Esophagus squamous epithelium (tissue), 5 donors: ENCODE data around the gene STK38L. TPM values are rescaled to one million over a fixed set of nuclear protein-coding genes. Genes with fewer than 3 reads are reported as not detected.

Experiments
- DNase-seq: peaks from one replicate; lab custom pipeline; 2025; lab: John Stamatoyannopoulos, UW
- H3K27ac ChIP-seq, 4 donors: fragments of 200-600 bp; sonication (generic); one replicate each; pipeline ENCODE4 v1.5.1; 2016 to 2019; ENCODE audit warnings: mild to moderate bottlenecking in 1 of 4
- H3K27me3 ChIP-seq, 4 donors: fragments of 200-600 bp; sonication (generic); 1 replicate in 3 of 4; 2 replicates in 1 of 4; pipeline versions ENCODE4 v1.5.1 to v1.6.0; 2017 to 2021; ENCODE audit warnings: antibody characterized with exemption in 1 of 4
- H3K36me3 ChIP-seq, 3 donors: fragments of 200-600 bp; sonication (generic); one replicate each; pipeline ENCODE4 v1.5.1; 2016 to 2019
- H3K4me1 ChIP-seq, 3 donors: fragments of 200-600 bp; sonication (generic); one replicate each; pipeline ENCODE4 v1.5.1; 2017 to 2019
- H3K4me3 ChIP-seq, 4 donors: fragments of 200-600 bp; sonication (generic); 1 replicate in 3 of 4; 2 replicates in 1 of 4; pipeline ENCODE4 v1.5.1; 2016 to 2019; ENCODE audit warnings: mild to moderate bottlenecking in 2 of 4, moderate library complexity in 1 of 4
- H3K9me3 ChIP-seq, 3 donors: fragments of 200-600 bp; sonication (generic); one replicate each; pipeline ENCODE4 v1.5.1; 2016 to 2019
- CTCF ChIP-seq, 6 experiments: fragments of 450-650 bp in 4 of 6; fragments of 200-600 bp in 2 of 6; sonication (generic) in 2 of 6; IDR thresholded peaks; one replicate each; pipeline ENCODE4 v1.5.1; 2016 to 2019; ENCODE audit warnings: antibody characterized with exemption in 6 of 6, mild to moderate bottlenecking in 4 of 6, moderate library complexity in 4 of 6
- POLR2A ChIP-seq, 4 donors: fragments of 450-650 bp; IDR thresholded peaks; one replicate each; pipeline ENCODE4 v1.6.1; 2017; ENCODE audit warnings: antibody characterized with exemption in 4 of 4, mild to moderate bottlenecking in 4 of 4, moderate library complexity in 3 of 4
- WGBS, 2 donors: methylation state at CpG; one replicate each; pipeline ENCODE4 v1.1.5; 2018; 5-methylcytosine and 5-hydroxymethylcytosine counted together
- intact Hi-C: fragments of 100-400 bp; cut with DNase I; formaldehyde crosslinking; loops from one replicate; pipeline ENCODE4 v1.15.0; 2022
- total RNA-seq, 4 donors: library from RNA; depleted of rRNA; stranded (reverse); fragments of >200 nt; gene quantifications; one replicate each; pipeline ENCODE4 v1.1.0, GENCODE V29; 2016
- donor health status: DM: yes; HTN: yes; CAD: no.

The STK38L gene
- total RNA-seq, 4 donors from 2014 or later, result 15.6 to 53.2 (median 28.0) TPM

GRCh38 chr12:27274706-27275105 is 30.6 kb downstream of the STK38L start:
- TF ChIP-seq CTCF (IDR thresholded peaks at IDR 0.05) (no peak), POLR2A (IDR thresholded peaks at IDR 0.05) (no peak)
- no peaks in the 10 kb centered on the region for H3K36me3 ChIP-seq
- H3K27me3 ChIP-seq, result no peaks in the 10 kb centered on the region
- no peak for DNase-seq
- intact Hi-C loops, result no loop called here
- H3K9me3 ChIP-seq, result no peaks in the 10 kb centered on the region
- peaks cover 19 to 59% (median 37%) of the 10 kb centered on the region in 3 donors for H3K4me1 ChIP-seq
- WGBS, 2 donors, result 86 to 88% methylated on average over 2 of the region's 2 CpGs
- no peak overlapping the region for H3K27ac ChIP-seq
- no peak overlapping the region for H3K4me3 ChIP-seq

GRCh38 chr12:27276275-27276674 is 32.2 kb downstream of the STK38L start:
- Histone ChIP-seq H3K9me3 (no peaks in the 10 kb centered on the region), H3K27ac (no peak overlapping the region), H3K27me3 (no peaks in the 10 kb centered on the region), H3K36me3 (no peaks in the 10 kb centered on the region), H3K4me1 (peaks cover 19 to 66% (median 38%) of the 10 kb centered on the region in 3 donors), H3K4me3 (no peak overlapping the region)
- intact Hi-C loops, result no loop called here
- no peak for TF ChIP-seq CTCF (IDR thresholded peaks at IDR 0.05)
- TF ChIP-seq POLR2A (IDR thresholded peaks at IDR 0.05), result no peak
- WGBS, 2 donors, result 71 to 78% methylated on average over 3 of the region's 3 CpGs
- DNase-seq, result no peak

- TF ChIP-seq POLR2A (IDR thresholded peaks at IDR 0.05), result no peak
- TF ChIP-seq CTCF (IDR thresholded peaks at IDR 0.05), result no peak
- intact Hi-C loops, result no loop called here
- DNase-seq, result no peak
- Histone ChIP-seq H3K27me3 (no peaks in the 10 kb centered on the region), H3K4me1 (peaks cover 3 to 63% (median 23%) of the 10 kb centered on the region in 3 donors), H3K36me3 (no peaks in the 10 kb centered on the region), H3K4me3 (no peak overlapping the region), H3K9me3 (no peaks in the 10 kb centered on the region), H3K27ac (peak overlapping the region in 3 of 4 donors; percentile 20 to 74 (median 48))
- 13 to 29% methylated on average over 1 of the region's 1 CpG for WGBS, 2 donors
Observed at GRCh38 chr12:27277846-27278260, 33.8 kb downstream of the STK38L start.

GRCh38 chr12:27279826-27280225 is 35.7 kb downstream of the STK38L start:
- no peak for DNase-seq
- Histone ChIP-seq H3K4me1 (peaks cover 0 to 73% (median 23%) of the 10 kb centered on the region in 3 donors), H3K27ac (peak overlapping the region in 2 of 4 donors; percentile 29 to 31), H3K27me3 (no peaks in the 10 kb centered on the region), H3K4me3 (no peak overlapping the region), H3K36me3 (no peaks in the 10 kb centered on the region), H3K9me3 (no peaks in the 10 kb centered on the region)
- WGBS, 2 donors, result 35 to 41% methylated on average over 2 of the region's 2 CpGs
- intact Hi-C loops, result no loop called here
- TF ChIP-seq POLR2A (IDR thresholded peaks at IDR 0.05) (no peak), CTCF (IDR thresholded peaks at IDR 0.05) (no peak)

GRCh38 chr12:27280412-27280811 is 36.3 kb downstream of the STK38L start:
- peaks cover 0 to 77% (median 23%) of the 10 kb centered on the region in 3 donors for H3K4me1 ChIP-seq
- H3K27ac ChIP-seq, result peak overlapping the region in 2 of 4 donors; percentile 29 to 31

More at GRCh38 chr12:27280412-27280811, 36.3 kb downstream of the STK38L start:
- 84% methylated on average over 5 of the region's 5 CpGs for WGBS, 2 donors
- TF ChIP-seq POLR2A (IDR thresholded peaks at IDR 0.05), result no peak
- no peak for TF ChIP-seq CTCF (IDR thresholded peaks at IDR 0.05)
- H3K36me3 ChIP-seq, result no peaks in the 10 kb centered on the region
- no peak overlapping the region for H3K4me3 ChIP-seq
- no peaks in the 10 kb centered on the region for H3K27me3 ChIP-seq
- no peak for DNase-seq
- intact Hi-C loops, result no loop called here
- no peaks in the 10 kb centered on the region for H3K9me3 ChIP-seq
